Type B pancreatic cell (in vitro differentiated cells): ENCODE results near the gene LRP11. TPM values are rescaled to one million over a fixed set of nuclear protein-coding genes. Genes with fewer than 3 reads are reported as not detected.
"Not testable (repeated sequence)": the region's sequence is repeated elsewhere in the genome, so short reads cannot be mapped to it uniquely, and the experiment has no call there.

Experiments used
- DNase-seq: peaks from one replicate; pipeline ENCODE4 v3.0.0; 2021; ENCODE audit warnings: mixed read lengths; ENCODE audit not compliant: unreplicated experiment; ENCODE audit errors: extremely low spot score
- H3K27ac Mint-ChIP-seq: 2 replicates; pipeline ENCODE4 v1.8.0; 2021; ENCODE audit warnings: mild to moderate bottlenecking, mixed read lengths
- H3K27me3 Mint-ChIP-seq: 2 replicates; pipeline ENCODE4 v1.8.0; 2021; ENCODE audit warnings: mixed read lengths
- H3K36me3 Mint-ChIP-seq: 2 replicates; pipeline ENCODE4 v1.8.0; 2021; ENCODE audit warnings: mixed read lengths
- H3K4me1 Mint-ChIP-seq: one replicate; pipeline ENCODE4 v1.8.0; 2021; ENCODE audit warnings: mixed read lengths; ENCODE audit not compliant: unreplicated experiment
- H3K4me3 Mint-ChIP-seq: 2 replicates; pipeline ENCODE4 v1.8.0; 2021; ENCODE audit warnings: mild to moderate bottlenecking, mixed read lengths
- H3K9me3 Mint-ChIP-seq: 2 replicates; pipeline ENCODE4 v1.8.0; 2021; ENCODE audit warnings: mixed read lengths
- total RNA-seq: library from RNA; stranded (reverse); gene quantifications from 2 replicates; pipeline ENCODE4 v1.2.1, GENCODE V29; 2021; ENCODE audit warnings: low replicate concordance
- TF ChIP-seq, protein P1 (sequence below): fragments of 200-600 bp; sonication (generic); conservative IDR thresholded peaks from 2 replicates; pipeline ENCODE4 v1.5.0; 2021; ENCODE audit warnings: antibody characterized with exemption, mild to moderate bottlenecking

LRP11 gene
- total RNA-seq, 1 donor from 2014 or later, result 56.6 TPM

DNA sequence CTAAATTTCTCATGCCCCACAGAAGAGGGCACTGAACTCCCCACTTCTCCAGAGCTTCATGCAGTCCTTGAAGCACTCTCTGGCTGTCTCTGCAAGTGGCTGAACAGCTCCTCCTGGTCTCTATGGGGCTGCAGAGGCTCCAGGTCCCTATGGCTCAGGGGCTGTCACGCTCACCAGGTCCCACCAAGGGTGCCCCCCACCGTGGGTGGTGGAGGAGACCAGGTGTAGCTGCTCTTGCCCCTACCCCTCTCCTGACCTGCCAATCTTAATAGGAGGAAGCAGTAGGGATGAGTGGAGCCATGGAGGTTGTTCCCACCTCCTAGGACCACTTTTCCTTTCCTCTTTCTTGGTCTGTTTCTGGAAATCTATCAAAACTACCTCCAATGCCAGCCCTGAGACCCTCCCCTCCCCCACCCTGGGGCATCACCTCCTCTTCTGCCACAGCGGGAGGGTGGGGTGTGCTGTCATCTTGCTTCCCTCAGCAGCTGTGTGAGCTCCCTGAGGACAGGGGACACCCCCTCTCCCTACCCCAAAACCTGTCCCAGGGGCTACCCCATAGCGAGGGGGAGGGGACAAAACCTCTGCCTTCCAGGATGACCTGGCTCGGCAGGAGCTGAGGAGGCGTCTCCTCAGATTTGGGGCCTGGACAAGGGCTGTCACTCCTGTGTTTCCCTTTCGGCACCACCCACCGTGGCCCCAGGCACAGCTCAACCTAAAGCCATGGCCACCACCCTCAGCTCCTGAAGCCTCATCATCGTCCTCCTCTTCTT lies 45.7 kb upstream of the LRP11 start:
- Mint-ChIP-seq H3K27ac (no peak overlapping the region), H3K27me3 (peaks cover 39% of the 10 kb centered on the region), H3K9me3 (peaks cover 5% of the 10 kb centered on the region), H3K4me3 (no peak overlapping the region), H3K36me3 (no peaks in the 10 kb centered on the region), H3K4me1 (no peaks in the 10 kb centered on the region)
- no peak for DNase-seq
- TF ChIP-seq, protein P1, sequence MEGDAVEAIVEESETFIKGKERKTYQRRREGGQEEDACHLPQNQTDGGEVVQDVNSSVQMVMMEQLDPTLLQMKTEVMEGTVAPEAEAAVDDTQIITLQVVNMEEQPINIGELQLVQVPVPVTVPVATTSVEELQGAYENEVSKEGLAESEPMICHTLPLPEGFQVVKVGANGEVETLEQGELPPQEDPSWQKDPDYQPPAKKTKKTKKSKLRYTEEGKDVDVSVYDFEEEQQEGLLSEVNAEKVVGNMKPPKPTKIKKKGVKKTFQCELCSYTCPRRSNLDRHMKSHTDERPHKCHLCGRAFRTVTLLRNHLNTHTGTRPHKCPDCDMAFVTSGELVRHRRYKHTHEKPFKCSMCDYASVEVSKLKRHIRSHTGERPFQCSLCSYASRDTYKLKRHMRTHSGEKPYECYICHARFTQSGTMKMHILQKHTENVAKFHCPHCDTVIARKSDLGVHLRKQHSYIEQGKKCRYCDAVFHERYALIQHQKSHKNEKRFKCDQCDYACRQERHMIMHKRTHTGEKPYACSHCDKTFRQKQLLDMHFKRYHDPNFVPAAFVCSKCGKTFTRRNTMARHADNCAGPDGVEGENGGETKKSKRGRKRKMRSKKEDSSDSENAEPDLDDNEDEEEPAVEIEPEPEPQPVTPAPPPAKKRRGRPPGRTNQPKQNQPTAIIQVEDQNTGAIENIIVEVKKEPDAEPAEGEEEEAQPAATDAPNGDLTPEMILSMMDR, result no peak

DNA sequence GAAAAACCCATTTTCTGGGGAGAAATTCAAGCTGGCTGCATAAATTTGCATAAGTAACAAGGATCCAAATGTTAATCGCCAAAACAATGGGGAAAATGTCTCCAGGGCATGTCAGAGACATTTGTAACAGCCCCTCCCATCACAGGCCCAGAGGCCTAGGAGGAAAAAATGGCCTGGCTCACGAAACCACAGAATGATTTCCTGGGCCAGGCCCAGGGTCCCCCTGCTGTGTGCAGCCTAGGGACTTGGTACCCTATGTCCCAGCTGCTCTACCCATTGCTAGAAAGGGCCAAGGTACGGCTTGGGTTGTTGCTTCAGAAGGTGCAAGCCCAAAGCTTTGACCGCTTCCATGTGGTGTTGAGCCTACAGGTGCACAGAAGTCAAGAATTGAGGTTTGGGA lies 44.3 kb upstream of the LRP11 start:
- not testable (repeated sequence) for H3K36me3 Mint-ChIP-seq, H3K4me1 Mint-ChIP-seq, H3K4me3 Mint-ChIP-seq, H3K9me3 Mint-ChIP-seq, DNase-seq, H3K27ac Mint-ChIP-seq
- H3K27me3 Mint-ChIP-seq, result peaks cover 25% of the 10 kb centered on the region

DNA sequence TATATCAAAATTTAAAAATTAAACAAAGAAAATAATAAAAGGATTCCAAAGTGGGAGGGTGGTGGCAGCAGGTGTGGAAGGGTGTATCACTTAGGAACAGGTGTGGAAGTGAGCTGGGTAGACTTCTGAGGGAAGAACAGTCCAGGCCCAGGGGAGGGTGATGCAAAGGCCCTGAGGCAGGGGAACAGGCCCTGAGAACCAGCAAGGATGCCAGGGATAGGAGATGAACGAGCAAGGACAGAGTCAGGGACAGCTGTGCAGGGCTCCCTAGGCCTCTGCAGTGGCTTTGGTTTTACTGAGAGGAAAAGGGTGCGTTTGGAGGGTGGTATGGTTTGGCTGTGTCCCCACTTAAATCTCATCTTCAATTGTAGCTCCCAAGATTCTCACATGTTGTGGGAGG lies 43.2 kb upstream of the LRP11 start:
- TF ChIP-seq, protein P1, result no peak
- H3K4me1 Mint-ChIP-seq, result no peaks in the 10 kb centered on the region
- DNase-seq, result no peak
- H3K4me3 Mint-ChIP-seq, result no peak overlapping the region
- no peaks in the 10 kb centered on the region for H3K36me3 Mint-ChIP-seq
- H3K27ac Mint-ChIP-seq, result no peak overlapping the region
- peaks cover 5% of the 10 kb centered on the region for H3K9me3 Mint-ChIP-seq
- H3K27me3 Mint-ChIP-seq, result peaks cover 18% of the 10 kb centered on the region

DNA sequence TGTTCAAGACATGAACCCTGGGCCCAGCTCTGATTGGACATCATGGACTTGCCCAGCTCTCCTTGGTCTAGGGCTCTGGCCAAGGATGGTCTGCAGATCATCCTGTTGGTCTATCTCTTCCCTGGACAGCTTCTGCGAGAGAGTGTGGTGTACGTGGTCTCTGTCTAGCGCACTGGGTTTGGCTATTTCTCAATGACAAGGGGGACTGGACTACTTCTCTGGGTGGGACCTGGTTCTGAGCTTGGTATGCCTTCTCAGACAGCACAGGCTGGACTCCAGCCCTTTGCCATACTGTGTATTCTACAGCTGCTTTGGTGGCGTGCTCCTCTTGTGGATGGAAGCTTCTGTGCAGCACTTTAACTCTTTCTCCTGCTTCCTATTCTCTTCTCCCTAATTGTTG lies 42.2 kb upstream of the LRP11 start:
- Mint-ChIP-seq H3K36me3 (no peaks in the 10 kb centered on the region), H3K27me3 (peaks cover 22% of the 10 kb centered on the region), H3K4me1 (no peaks in the 10 kb centered on the region), H3K9me3 (peaks cover 5% of the 10 kb centered on the region), H3K4me3 (no peak overlapping the region), H3K27ac (no peak overlapping the region)
- DNase-seq, result no peak
- TF ChIP-seq, protein P1, result no peak

DNA sequence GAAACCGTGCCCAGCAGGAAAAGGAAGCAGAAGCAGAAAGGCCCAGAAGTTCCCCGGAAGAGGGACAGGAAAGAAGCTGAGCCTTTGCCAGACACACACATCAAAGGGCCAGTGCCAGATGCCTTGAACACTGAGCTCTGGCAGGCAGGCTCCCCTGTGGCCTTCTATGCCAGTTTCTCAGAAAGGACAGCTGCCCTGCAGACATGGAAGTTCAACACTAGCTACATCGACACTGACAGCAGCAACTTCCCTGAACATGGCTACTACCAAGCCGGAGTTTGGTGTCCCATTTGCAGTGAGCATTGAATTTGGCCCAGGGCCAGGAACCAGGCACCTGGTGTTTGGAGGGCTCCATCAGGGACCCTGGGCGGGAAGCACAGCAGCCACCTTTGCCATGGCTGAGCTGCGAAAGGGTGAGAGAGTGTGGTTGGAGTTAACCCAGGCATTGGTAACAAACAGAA lies 41.8 kb upstream of the LRP11 start:
- H3K36me3 Mint-ChIP-seq, result no peaks in the 10 kb centered on the region
- H3K27me3 Mint-ChIP-seq, result peaks cover 19% of the 10 kb centered on the region
- no peak overlapping the region for H3K4me3 Mint-ChIP-seq
- TF ChIP-seq, protein P1, result no peak
- DNase-seq, result no peak
- H3K4me1 Mint-ChIP-seq, result no peaks in the 10 kb centered on the region
- H3K27ac Mint-ChIP-seq, result no peak overlapping the region
- H3K9me3 Mint-ChIP-seq, result peaks cover 5% of the 10 kb centered on the region

DNA sequence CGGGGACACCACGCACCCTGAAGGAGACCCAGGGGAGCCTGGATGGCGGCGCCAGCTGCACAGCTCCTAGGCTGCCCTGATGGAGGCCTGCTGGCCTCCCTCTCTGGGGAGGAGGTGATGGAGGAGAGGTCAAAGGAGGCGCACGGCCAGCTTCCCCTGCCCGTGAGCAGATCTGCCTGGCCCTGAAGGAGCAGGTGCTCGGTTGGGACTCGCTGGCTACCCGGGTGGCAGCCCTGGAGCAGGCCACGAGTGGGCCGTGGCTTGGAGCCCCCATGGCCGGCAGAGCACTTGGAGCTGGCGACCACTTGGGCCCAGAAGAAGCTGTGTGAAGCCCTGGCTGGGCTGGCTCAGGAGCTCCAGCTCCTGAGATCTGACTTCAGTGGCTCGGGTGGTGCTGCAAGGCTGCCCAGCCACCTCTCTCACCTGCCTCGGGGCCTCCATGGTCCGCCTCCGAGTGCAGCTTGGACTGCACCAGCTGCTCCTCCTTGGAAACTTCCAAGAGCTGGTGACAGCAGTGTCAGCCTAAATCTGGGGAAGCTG lies 41.3 kb upstream of the LRP11 start:
- H3K4me1 Mint-ChIP-seq, result no peaks in the 10 kb centered on the region
- DNase-seq, result peak; percentile 49
- H3K27me3 Mint-ChIP-seq, result peaks cover 18% of the 10 kb centered on the region
- TF ChIP-seq, protein P1, result no peak
- no peaks in the 10 kb centered on the region for H3K36me3 Mint-ChIP-seq
- peaks cover 5% of the 10 kb centered on the region for H3K9me3 Mint-ChIP-seq
- H3K4me3 Mint-ChIP-seq, result no peak overlapping the region
- no peak overlapping the region for H3K27ac Mint-ChIP-seq
